ENCODE measurements around the gene LRRC14B. TPM values are rescaled to one million over a fixed set of nuclear protein-coding genes. Genes with fewer than 3 reads are reported as not detected.
A peak's percentile ranks its signal among the peaks of the same experiment; 100 is the strongest.
"Not testable (repeated sequence)": the region's sequence is repeated elsewhere in the genome, so short reads cannot be mapped to it uniquely, and the experiment has no call there.

LRRC14B gene
- total RNA-seq, 1 donor from 2014 or later: not detected

GRCh38 chr5:223791-224190 lies 32.5 kb downstream of the LRRC14B start:
- no peak overlapping the region for H3K4me3 Mint-ChIP-seq (ENCODE audit: unreplicated experiment)
- no peak for DNase-seq (ENCODE audit: low spot score)
- peaks cover 29% of the 10 kb centered on the region for H3K36me3 Mint-ChIP-seq (ENCODE audit: low read depth)
- H3K9me3 Mint-ChIP-seq (ENCODE audit: low read depth): no peaks in the 10 kb centered on the region
- no peak overlapping the region for H3K27ac Mint-ChIP-seq (ENCODE audit: unreplicated experiment)
- no peak for TF ChIP-seq CTCF (IDR thresholded peaks at IDR 0.05)
- H3K4me1 Mint-ChIP-seq (ENCODE audit: low read depth): peaks cover 44% of the 10 kb centered on the region
- H3K27me3 Mint-ChIP-seq (ENCODE audit: low read depth): no peaks in the 10 kb centered on the region

DNA sequence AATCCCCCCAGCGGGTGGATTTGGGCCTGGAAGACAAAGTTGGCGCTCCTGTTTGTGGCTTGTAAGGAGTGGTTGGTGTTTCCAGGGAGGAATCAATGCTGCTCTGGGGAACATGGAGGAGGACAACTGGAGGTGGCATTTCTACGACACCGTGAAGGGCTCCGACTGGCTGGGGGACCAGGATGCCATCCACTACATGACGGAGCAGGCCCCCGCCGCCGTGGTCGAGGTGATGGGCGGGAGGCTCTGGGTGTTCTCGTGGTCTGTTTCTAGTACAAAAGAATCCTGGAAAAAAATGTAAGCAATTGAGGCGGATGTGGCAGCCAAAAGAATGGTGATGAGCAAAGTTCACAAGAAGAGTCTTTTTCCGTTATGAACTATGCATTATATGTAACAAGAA lies 34.0 kb downstream of the LRRC14B start:
- Mint-ChIP-seq H3K4me3 (ENCODE audit: unreplicated experiment) (no peak overlapping the region), H3K27me3 (ENCODE audit: low read depth) (no peaks in the 10 kb centered on the region), H3K9me3 (ENCODE audit: low read depth) (no peaks in the 10 kb centered on the region), H3K27ac (ENCODE audit: unreplicated experiment) (peak overlapping the region; percentile 27), H3K36me3 (ENCODE audit: low read depth) (peaks cover 36% of the 10 kb centered on the region), H3K4me1 (ENCODE audit: low read depth) (peaks cover 32% of the 10 kb centered on the region)
- no peak for TF ChIP-seq CTCF (IDR thresholded peaks at IDR 0.05)
- DNase-seq (ENCODE audit: low spot score): no peak

DNA sequence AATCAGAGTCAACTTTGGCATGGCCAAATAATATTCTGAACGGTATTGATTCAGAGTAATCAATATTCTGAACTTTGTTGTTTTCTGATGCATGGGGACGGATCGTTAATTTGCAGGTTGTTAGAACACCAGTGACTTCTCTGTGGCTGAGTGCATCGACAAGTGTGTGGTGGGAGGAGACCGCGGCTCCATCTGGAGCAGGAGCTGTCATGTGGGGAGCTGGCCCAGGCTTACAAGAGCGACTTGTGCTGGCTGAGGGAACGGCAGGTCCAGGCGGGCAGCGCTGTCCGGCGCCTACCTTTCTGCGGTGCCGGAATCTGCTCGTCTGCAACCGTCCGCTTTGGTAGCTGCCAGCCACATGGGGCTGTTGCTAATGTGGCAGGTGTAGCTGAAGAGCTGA lies 36.1 kb downstream of the LRRC14B start:
- peaks cover 45% of the 10 kb centered on the region for H3K36me3 Mint-ChIP-seq (ENCODE audit: low read depth)

GRCh38 chr5:228886-229285 lies 37.6 kb downstream of the LRRC14B start:
- Mint-ChIP-seq H3K9me3 (ENCODE audit: low read depth) (no peaks in the 10 kb centered on the region), H3K27me3 (ENCODE audit: low read depth) (no peaks in the 10 kb centered on the region), H3K4me3 (ENCODE audit: unreplicated experiment) (no peak overlapping the region), H3K27ac (ENCODE audit: unreplicated experiment) (no peak overlapping the region), H3K4me1 (ENCODE audit: low read depth) (peaks cover under 1% of the 10 kb centered on the region), H3K36me3 (ENCODE audit: low read depth) (peaks cover 54% of the 10 kb centered on the region)
- DNase-seq (ENCODE audit: low spot score): no peak
- no peak for TF ChIP-seq CTCF (IDR thresholded peaks at IDR 0.05)

More for the DNA sequence above, 36.1 kb downstream of the LRRC14B start:
- H3K4me3 Mint-ChIP-seq (ENCODE audit: unreplicated experiment); H3K27me3 Mint-ChIP-seq (ENCODE audit: low read depth); DNase-seq (ENCODE audit: low spot score); H3K9me3 Mint-ChIP-seq (ENCODE audit: low read depth); H3K27ac Mint-ChIP-seq (ENCODE audit: unreplicated experiment): not testable (repeated sequence)
- H3K4me1 Mint-ChIP-seq (ENCODE audit: low read depth): peaks cover 14% of the 10 kb centered on the region

DNA sequence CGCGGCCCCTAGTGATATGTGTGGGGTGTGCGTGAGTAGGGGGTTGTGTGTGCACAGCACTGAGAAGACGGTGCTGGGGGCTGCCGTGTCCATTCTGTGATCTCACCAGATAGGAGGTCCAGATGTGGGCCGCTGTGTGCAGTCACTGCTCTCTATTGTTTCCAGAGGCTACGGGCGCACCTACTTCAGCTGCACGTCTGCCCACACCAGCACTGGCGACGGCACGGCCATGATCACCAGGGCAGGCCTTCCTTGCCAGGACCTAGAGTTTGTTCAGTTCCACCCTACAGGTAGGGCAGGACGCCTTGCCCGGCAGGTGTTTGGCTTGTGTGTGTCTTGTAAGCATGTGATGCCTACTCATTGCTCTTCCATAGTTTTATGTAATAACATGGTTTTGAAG lies 39.4 kb downstream of the LRRC14B start:
- Mint-ChIP-seq H3K27ac (ENCODE audit: unreplicated experiment) (no peak overlapping the region), H3K36me3 (ENCODE audit: low read depth) (peaks cover 53% of the 10 kb centered on the region), H3K4me1 (ENCODE audit: low read depth) (no peaks in the 10 kb centered on the region), H3K4me3 (ENCODE audit: unreplicated experiment) (no peak overlapping the region), H3K27me3 (ENCODE audit: low read depth) (no peaks in the 10 kb centered on the region), H3K9me3 (ENCODE audit: low read depth) (no peaks in the 10 kb centered on the region)
- TF ChIP-seq CTCF (IDR thresholded peaks at IDR 0.05): no peak
- DNase-seq (ENCODE audit: low spot score): no peak

DNA sequence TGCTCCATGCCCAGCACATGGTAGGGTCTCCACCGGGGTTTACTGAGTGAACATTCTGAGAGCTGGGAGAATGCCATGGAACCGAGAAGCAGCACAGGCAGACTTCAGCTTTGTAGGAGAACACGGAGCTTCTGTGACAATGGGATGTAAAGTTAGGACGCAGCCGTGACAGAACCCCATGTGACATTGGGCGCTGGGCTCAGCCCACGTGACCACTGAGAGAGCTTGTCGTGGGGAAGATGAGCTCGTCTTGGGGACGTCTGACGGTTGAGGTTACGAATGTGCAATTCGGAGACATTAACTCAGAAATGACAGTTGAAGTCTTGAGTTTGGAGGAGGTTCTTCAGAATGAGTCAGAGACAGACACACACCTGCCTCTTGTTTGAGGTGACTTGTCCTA lies 40.4 kb downstream of the LRRC14B start:
- Mint-ChIP-seq H3K27ac (ENCODE audit: unreplicated experiment) (no peak overlapping the region), H3K9me3 (ENCODE audit: low read depth) (no peaks in the 10 kb centered on the region)
- no peak for TF ChIP-seq CTCF (IDR thresholded peaks at IDR 0.05)

DNA sequence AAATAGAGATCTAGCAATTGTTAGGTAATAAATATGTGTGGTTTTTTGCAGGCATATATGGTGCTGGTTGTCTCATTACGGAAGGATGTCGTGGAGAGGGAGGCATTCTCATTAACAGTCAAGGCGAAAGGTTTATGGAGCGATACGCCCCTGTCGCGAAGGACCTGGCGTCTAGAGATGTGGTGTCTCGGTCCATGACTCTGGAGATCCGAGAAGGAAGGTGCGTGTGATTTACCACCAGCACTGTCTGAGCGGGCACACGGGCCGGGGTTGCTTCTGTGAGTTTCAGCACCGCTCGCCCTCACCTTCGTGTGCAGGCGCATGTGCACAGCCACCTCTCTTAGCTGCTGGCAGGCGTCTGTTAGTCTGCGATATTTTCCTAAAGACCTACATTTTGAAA lies 42.1 kb downstream of the LRRC14B start:
- not testable (repeated sequence) for DNase-seq (ENCODE audit: low spot score); H3K27me3 Mint-ChIP-seq (ENCODE audit: low read depth); H3K4me3 Mint-ChIP-seq (ENCODE audit: unreplicated experiment); H3K27ac Mint-ChIP-seq (ENCODE audit: unreplicated experiment); H3K4me1 Mint-ChIP-seq (ENCODE audit: low read depth); H3K9me3 Mint-ChIP-seq (ENCODE audit: low read depth)
- H3K36me3 Mint-ChIP-seq (ENCODE audit: low read depth): peaks cover 48% of the 10 kb centered on the region

More for the DNA sequence above, 40.4 kb downstream of the LRRC14B start:
- DNase-seq (ENCODE audit: low spot score): no peak
- Mint-ChIP-seq H3K36me3 (ENCODE audit: low read depth) (peaks cover 52% of the 10 kb centered on the region), H3K4me3 (ENCODE audit: unreplicated experiment) (no peak overlapping the region), H3K27me3 (ENCODE audit: low read depth) (no peaks in the 10 kb centered on the region), H3K4me1 (ENCODE audit: low read depth) (no peaks in the 10 kb centered on the region)
